ENCODE measurements around the gene TP53RK. TPM values are rescaled to one million over a fixed set of nuclear protein-coding genes. Genes with fewer than 3 reads are reported as not detected.
A peak's percentile ranks its signal among the peaks of the same experiment; 100 is the strongest.

TP53RK gene
- 11.9 TPM for total RNA-seq
- long read RNA-seq, transcript TP53RK-202 (2 exons, 3,515 nt) = major isoform, 20 of 21 reads
- long read RNA-seq, partial matches to known transcripts = 0 of 21 reads
- long read RNA-seq, other reads (novel, unspliced or antisense) = 0 of 21 reads

- peak within 1 kb of the TSS; percentile 85 for H3K4me3 ChIP-seq
- DNase-seq (peak; percentile 99), ATAC-seq (peak; percentile 99)
- peak; percentile 33 for TF ChIP-seq CTCF (IDR thresholded peaks at IDR 0.05)
- no peaks in the 10 kb centered on the region for H3K9me3 ChIP-seq
- peaks cover 29% of the 10 kb centered on the region for H3K36me3 ChIP-seq
- peaks cover 31% of the 10 kb centered on the region for H3K4me1 ChIP-seq
- H3K27me3 ChIP-seq (ENCODE audit: low read depth) = no peaks in the 10 kb centered on the region
- H3K27ac ChIP-seq = peak within 1 kb of the TSS; percentile 96
- intact Hi-C loops (cut with DNase I) = no loop called here
These were observed at the start of gene TP53RK for GRCh38 chr20:46689082-46689753. TP53RK (minus strand) TSS chr20:46689444; CDS start chr20:46689414, 30 bp downstream.

- DNase-seq (no peak), ATAC-seq (no peak)
- intact Hi-C loops (cut with DNase I) = no loop called here
- no peak for TF ChIP-seq CTCF (IDR thresholded peaks at IDR 0.05)
- Histone ChIP-seq H3K36me3 (peaks cover 6% of the 10 kb centered on the region), H3K27me3 (ENCODE audit: low read depth) (no peaks in the 10 kb centered on the region), H3K27ac (no peak overlapping the region), H3K4me3 (no peak overlapping the region), H3K4me1 (no peaks in the 10 kb centered on the region), H3K9me3 (no peaks in the 10 kb centered on the region)
These were observed 46.2 kb upstream of the TP53RK start for GRCh38 chr20:46735436-46735835.

GRCh38 chr20:46731770-46732169, 42.5 kb upstream of the TP53RK start:
- no peak for ATAC-seq
- H3K27me3 ChIP-seq (ENCODE audit: low read depth) = no peaks in the 10 kb centered on the region
- H3K4me1 ChIP-seq = no peaks in the 10 kb centered on the region
- peaks cover 14% of the 10 kb centered on the region for H3K36me3 ChIP-seq
- no peak for TF ChIP-seq CTCF (IDR thresholded peaks at IDR 0.05)
- no peak overlapping the region for H3K27ac ChIP-seq
- no peaks in the 10 kb centered on the region for H3K9me3 ChIP-seq
- intact Hi-C loops (cut with DNase I) = no loop called here
- no peak for DNase-seq
- H3K4me3 ChIP-seq = no peak overlapping the region

GRCh38 chr20:46725186-46726165, 36.2 kb upstream of the TP53RK start:
- peaks cover 14% of the 10 kb centered on the region for H3K36me3 ChIP-seq
- no peak overlapping the region for H3K4me3 ChIP-seq
- ATAC-seq (peak in 1 of 2 donors; percentile 29), DNase-seq (no peak)
- H3K9me3 ChIP-seq = peaks cover 9% of the 10 kb centered on the region
- H3K27me3 ChIP-seq (ENCODE audit: low read depth) = no peaks in the 10 kb centered on the region
- TF ChIP-seq CTCF (IDR thresholded peaks at IDR 0.05) = no peak
- H3K27ac ChIP-seq = no peak overlapping the region
- intact Hi-C loops (cut with DNase I) = no loop called here
- H3K4me1 ChIP-seq = no peaks in the 10 kb centered on the region

GRCh38 chr20:46724343-46724959, 35.2 kb upstream of the TP53RK start:
- ATAC-seq = no peak
- H3K36me3 ChIP-seq = peaks cover 14% of the 10 kb centered on the region

More at GRCh38 chr20:46724343-46724959, 35.2 kb upstream of the TP53RK start:
- Histone ChIP-seq H3K27me3 (ENCODE audit: low read depth) (no peaks in the 10 kb centered on the region), H3K27ac (no peak overlapping the region), H3K4me3 (no peak overlapping the region), H3K4me1 (no peaks in the 10 kb centered on the region), H3K9me3 (peaks cover 14% of the 10 kb centered on the region)
- TF ChIP-seq CTCF (IDR thresholded peaks at IDR 0.05) = no peak
- DNase-seq = no peak
- intact Hi-C loops (cut with DNase I) = no loop called here

Data from lower lobe of right lung (tissue), 2 donors.